ENCODE measurements around the gene WDR37.
A peak's percentile ranks its signal among the peaks of the same experiment; 100 is the strongest.

The WDR37 gene

GRCh38 chr10:1109795-1110673, 53.8 kb downstream of the WDR37 start:
- DNase-seq = peak; percentile 47 to 82 (median 68)

DNA sequence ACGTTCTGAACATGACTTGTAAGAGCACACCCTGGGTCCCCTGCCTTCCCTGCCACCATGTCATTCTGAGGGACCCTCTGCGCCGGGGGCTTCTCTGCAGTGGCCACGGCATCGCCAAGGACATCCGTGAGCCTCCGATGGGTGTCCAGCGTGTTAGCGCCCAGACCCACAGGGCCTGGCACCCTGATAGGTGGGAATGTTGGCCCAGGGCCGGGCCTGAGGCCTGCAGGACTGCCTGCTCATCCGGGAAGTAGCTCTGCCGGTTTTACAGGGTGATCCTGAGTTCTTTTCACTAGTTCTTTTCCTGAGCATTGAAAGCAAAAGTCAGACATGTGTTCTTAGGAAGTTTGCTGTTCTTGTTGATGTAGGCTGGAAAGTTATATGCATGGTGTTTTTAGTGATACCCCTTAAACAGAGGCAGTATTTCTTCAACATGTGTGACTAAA, 54.5 kb downstream of the WDR37 start:
- DNase-seq = no peak

GRCh38 chr10:1114315-1114714, 58.1 kb downstream of the WDR37 start:
- DNase-seq = no peak

- no peak for DNase-seq
Measured at GRCh38 chr10:1114719-1115606, 58.8 kb downstream of the WDR37 start.

GRCh38 chr10:1115607-1115955, 59.4 kb downstream of the WDR37 start:
- DNase-seq = no peak

- DNase-seq = no peak
Measured at GRCh38 chr10:1116051-1116450, 59.9 kb downstream of the WDR37 start.

DNA sequence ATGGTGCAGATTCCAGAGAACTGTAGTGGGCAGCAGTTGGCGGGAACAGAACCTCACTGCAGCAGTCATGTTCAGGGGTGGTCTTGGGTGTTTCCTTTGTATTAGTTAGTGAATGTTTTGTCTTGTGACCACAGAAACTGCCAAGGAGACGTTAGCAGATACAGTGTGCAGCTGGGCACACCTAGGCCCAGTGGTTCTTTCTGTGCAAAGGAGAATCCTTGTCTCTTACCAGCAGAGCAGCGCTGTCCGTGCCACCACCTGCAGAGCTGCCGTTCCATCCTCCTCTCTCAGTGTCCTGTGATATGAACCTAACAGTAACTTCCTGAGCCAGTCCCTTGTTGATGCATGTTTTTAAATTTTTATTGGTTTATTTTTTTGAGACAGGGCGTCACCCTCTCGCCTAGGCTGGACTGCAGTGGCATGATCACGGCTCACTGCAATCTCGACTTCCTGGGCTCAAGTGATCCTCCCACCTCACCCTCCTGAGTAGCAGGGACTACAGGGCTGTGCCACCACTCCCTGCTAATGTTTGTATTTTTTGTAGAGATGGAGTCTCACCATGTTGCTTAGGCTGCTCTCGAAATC, 60.6 kb downstream of the WDR37 start:
- DNase-seq = no peak

GRCh38 chr10:1117651-1118050, 61.5 kb downstream of the WDR37 start:
- peak in 4 of 6 experiments; percentile 5 to 42 (median 18) for DNase-seq

DNA sequence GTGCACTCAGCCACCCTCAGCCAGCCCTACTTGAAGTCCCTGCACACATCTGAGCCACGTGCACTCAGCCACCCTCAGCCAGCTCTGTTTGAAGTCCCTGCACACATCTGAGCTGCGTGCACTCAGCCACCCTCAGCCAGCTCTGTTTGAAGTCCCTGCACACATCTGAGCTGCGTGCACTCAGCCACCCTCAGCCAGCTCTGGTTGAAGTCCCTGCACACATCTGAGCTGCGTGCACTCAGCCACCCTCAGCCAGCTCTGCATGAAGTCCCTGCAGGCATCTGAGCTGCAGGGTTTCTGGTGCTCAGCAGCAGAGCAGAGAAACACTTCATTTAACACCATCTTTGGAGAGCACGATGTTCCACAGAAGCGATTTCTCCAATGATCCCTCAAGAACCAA, 62.1 kb downstream of the WDR37 start:
- DNase-seq = peak in 4 of 6 experiments; percentile 10 to 48 (median 22)

DNA sequence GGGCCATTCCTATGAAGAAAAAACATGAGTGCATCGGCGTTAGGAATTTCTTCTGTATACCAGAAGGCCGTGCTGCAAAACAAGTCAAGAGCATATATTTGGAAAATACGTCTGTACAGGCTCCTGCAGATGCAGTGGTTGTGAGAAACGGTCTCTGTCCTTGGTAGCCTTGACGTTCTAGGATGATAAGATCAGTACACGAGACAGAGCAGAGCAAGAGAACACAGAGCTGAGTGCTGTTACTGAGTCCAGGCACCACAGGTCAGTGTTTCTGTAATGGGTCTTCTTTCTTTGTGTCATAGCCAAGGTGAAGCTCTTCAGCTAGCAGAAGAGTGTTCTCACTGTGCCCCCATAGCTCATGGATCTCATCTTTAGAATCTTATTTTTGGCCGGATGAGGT, 62.8 kb downstream of the WDR37 start:
- DNase-seq = no peak

DNA sequence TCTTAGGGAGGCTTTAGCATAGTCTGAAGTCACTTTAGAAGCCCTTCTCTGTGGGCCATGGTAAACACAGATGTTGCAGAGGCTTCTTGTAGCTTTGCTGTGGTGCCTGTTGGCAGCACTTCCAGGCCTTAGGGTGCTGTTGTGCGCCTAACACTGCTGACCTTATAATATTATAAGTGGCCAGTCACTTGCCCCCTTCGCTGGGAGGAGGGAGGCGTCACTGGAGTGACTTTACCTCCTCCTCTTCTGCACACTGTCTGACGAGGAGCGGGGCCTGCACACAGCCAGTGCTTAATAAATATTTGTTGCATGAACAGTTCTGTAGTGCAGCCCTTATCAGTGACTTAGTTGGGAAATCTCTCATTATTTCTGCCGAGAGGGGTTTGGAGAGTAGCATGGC, 63.3 kb downstream of the WDR37 start:
- DNase-seq = no peak

DNA sequence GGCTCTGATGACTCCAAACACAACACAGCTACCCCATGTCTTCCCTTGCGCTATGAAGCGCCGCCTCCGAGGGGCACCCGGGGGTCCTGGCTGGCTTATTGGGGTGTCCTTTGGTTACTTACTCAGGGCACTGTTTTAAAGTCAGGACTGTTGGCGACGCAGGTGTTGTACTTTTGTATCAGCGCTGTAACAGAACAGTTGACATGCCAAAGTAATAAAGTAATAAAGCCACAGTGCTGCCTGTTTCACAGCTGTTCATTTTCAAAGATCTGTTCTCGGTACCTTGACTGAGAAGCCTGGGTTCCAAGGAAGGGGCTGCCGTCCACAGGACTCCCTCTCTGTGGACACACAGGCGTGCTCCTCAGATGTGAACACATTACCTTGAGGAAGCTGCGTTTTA, 64.1 kb downstream of the WDR37 start:
- DNase-seq = no peak

GRCh38 chr10:1120801-1121211, 64.6 kb downstream of the WDR37 start:
- DNase-seq = no peak

DNA sequence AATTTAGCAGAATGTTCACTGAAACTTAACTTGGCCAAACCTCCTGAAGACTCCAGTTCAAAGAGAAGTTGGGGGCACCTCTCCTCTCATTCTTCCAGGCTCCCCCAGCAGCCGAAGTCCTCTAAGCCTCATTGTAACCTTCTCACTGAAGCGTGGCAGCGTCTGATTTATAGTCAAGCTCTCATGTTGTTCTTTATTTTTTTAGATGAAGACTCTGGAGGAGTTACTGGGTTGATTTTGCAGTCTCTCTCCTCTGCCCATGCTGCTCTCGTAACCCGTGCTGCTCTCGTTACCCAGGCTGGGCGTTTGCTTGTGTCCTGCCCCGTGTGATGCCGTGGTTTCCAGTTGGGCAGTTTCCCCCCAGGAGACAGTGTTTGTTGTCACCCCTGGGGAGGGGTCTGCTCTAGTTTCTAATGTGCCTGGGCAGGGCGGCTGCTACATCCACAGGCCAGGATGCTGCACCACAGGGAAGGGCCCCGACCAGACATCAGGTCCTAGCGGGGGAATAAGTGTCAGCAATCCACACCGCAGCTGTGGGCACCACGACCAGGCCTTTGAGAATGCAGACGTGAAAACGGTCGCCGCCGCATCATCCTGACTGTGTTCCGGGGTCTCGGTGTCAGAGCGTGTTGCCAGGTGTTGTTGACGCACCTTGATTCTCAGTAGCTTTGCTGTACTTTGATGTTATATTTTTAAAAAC, 65.2 kb downstream of the WDR37 start:
- DNase-seq = no peak

- no peak for DNase-seq
Measured at GRCh38 chr10:1122349-1122748, 66.2 kb downstream of the WDR37 start.

DNA sequence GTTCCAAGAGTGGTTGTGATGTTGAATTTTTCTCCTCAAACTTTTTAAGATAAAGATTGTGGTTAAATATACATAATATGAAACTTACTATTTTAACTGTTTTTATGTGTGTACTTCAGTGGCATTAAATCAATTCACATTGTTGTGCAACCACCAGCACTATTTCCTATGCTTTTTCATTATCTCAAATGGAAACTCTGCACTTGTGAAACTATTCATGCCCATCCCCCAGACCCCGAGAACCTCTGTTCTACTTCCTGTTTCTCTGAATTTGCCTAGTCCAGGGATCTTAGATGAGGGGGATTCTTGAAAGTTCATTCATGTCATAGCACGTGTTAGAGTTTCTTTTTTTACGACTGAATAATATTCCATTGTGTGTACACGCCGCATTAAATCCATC, 67.0 kb downstream of the WDR37 start:
- no peak for DNase-seq

DNA sequence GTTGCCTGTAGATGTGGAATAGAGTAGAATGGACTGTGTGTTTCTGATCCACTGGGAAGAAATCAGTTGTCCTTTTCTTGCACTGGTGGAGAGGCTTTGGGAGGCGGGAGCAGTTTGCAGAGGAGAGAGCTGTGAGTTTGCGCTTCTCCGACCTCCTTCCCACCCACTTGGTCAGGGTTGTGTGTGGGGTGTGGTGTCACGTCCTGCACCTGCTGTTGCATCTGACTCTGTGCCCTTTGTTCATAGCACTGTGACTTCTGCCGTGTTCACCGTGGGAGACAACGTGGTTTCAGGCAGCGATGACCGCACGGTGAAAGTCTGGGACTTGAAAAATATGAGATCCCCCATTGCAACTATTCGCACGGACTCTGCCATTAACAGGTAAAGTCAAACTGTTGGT, 67.8 kb downstream of the WDR37 start:
- DNase-seq = no peak

DNA sequence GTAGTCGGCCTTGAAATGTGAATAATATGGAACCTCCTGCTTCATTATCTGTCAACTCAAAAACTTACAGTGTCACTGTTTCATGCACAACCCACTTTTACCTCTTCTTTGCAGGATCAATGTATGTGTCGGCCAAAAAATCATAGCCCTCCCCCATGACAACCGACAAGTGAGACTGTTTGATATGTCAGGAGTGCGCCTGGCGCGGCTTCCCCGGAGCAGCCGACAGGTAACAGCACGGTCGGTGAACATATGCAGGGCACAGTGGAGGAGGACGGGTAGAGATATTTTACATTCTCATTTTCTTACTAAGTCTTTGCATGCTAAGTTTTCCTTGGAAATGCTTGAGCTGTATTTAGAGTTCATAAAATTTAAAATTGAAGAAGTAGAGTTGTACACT, 68.6 kb downstream of the WDR37 start:
- no peak for DNase-seq

GRCh38 chr10:1126461-1126860, 70.3 kb downstream of the WDR37 start:
- DNase-seq = no peak

DNA sequence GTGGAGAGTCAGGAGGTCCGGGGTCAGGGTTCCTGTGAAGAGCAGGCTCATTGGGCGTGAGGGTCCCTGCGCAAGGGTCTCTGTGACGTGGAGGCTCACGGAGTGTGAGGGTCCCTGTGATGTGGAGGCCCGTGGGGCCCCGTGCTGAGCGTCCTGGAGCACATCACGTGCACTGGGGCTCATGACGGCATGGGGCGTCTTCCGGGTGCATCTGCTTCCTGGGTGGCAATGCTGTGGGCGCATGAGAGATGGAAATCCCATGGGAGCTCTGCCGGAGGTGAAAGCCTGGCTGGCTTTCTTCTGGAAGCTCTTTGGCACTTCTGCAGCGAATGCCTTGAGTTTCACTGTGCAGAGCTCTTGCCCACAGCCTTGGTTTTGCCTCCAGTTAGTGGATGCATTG, 71.4 kb downstream of the WDR37 start:
- DNase-seq = no peak

DNA sequence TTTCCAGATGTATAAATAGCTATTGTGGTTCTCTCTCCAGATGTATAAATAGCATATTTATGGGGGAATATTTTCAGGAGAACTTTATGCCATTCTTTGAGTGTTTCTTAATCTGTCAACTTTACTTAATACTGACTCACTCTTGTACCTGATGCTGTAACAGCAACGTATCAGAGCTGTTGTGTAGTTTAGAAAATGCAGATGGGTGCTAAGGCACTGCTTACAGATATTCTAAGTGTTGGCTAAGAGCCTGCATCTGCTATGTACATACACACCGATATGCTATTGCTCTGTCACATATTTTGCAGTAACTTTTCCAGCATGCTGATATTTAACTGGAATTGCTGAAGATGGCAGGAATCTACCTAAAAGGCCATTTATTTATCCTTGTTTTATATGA, 71.9 kb downstream of the WDR37 start:
- no peak for DNase-seq

DNA sequence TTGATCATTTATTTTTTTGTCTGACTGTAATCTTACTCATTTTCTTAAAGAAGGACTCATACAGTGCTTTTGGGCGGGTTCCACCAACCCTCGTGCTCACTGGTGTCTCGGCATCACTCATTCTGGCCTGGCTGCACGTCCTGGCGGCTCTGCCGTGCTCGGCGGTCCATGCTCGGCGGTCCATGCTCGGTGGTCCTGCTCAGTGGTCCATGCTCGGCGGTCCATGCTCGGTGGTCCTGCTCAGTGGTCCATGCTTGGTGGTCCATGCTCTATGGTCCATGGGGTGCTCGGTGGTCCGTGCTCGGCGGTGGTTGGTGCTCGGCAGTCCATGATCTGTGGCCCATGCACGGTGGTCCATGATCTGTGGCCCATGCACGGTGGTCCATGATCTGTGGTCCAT, 72.5 kb downstream of the WDR37 start:
- DNase-seq = no peak

GRCh38 chr10:1130226-1130625, 74.0 kb downstream of the WDR37 start:
- DNase-seq = no peak
